Measurements from ENCODE around the gene ARHGAP42. TPM values are rescaled to one million over a fixed set of nuclear protein-coding genes. Genes with fewer than 3 reads are reported as not detected.

ARHGAP42 gene
- total RNA-seq, 2 donors from 2014 or later = 1.6 to 5.1 TPM

GRCh38 chr11:100769617-100770016 is 82.5 kb downstream of the ARHGAP42 start:
- H3K4me1 Mint-ChIP-seq (ENCODE audit: low read depth in 2 of 2) = no peaks in the 10 kb centered on the region
- no peaks in the 10 kb centered on the region for H3K36me3 Mint-ChIP-seq
- ATAC-seq (no peak), DNase-seq (ENCODE audit: low spot score) (no peak)
- no peak overlapping the region for H3K4me3 Mint-ChIP-seq
- H3K27me3 Mint-ChIP-seq = no peaks in the 10 kb centered on the region
- no peak overlapping the region for H3K27ac Mint-ChIP-seq
- no peaks in the 10 kb centered on the region for H3K9me3 Mint-ChIP-seq

GRCh38 chr11:100774132-100774531 is 87.0 kb downstream of the ARHGAP42 start:
- H3K36me3 Mint-ChIP-seq = no peaks in the 10 kb centered on the region
- no peaks in the 10 kb centered on the region for H3K9me3 Mint-ChIP-seq
- no peak overlapping the region for H3K27ac Mint-ChIP-seq
- H3K27me3 Mint-ChIP-seq = no peaks in the 10 kb centered on the region
- peaks cover 0 to 6% of the 10 kb centered on the region in 2 donors for H3K4me1 Mint-ChIP-seq (ENCODE audit: low read depth in 2 of 2)
- no peak overlapping the region for H3K4me3 Mint-ChIP-seq
- no peak for ATAC-seq
- DNase-seq (ENCODE audit: low spot score) = no peak

- Mint-ChIP-seq H3K27ac (no peak overlapping the region), H3K4me1 (ENCODE audit: low read depth in 2 of 2) (peaks cover 0 to 6% of the 10 kb centered on the region in 2 donors), H3K36me3 (no peaks in the 10 kb centered on the region), H3K27me3 (no peaks in the 10 kb centered on the region), H3K9me3 (no peaks in the 10 kb centered on the region), H3K4me3 (no peak overlapping the region)
- DNase-seq (ENCODE audit: low spot score) = no peak
- ATAC-seq = no peak
Measured at GRCh38 chr11:100774859-100775258, 87.8 kb downstream of the ARHGAP42 start.

- no peak for DNase-seq (ENCODE audit: low spot score)
- no peak for ATAC-seq
- Mint-ChIP-seq H3K27ac (no peak overlapping the region), H3K36me3 (no peaks in the 10 kb centered on the region), H3K27me3 (no peaks in the 10 kb centered on the region), H3K4me1 (ENCODE audit: low read depth in 2 of 2) (peaks cover 0 to 6% of the 10 kb centered on the region in 2 donors), H3K9me3 (no peaks in the 10 kb centered on the region), H3K4me3 (no peak overlapping the region)
Measured at GRCh38 chr11:100776212-100776896, 89.3 kb downstream of the ARHGAP42 start.

- no peak for ATAC-seq
- peaks cover 0 to 6% of the 10 kb centered on the region in 2 donors for H3K4me1 Mint-ChIP-seq (ENCODE audit: low read depth in 2 of 2)
- no peak overlapping the region for H3K4me3 Mint-ChIP-seq
- H3K27me3 Mint-ChIP-seq = no peaks in the 10 kb centered on the region
- no peak for DNase-seq (ENCODE audit: low spot score)
- no peaks in the 10 kb centered on the region for H3K36me3 Mint-ChIP-seq
- no peaks in the 10 kb centered on the region for H3K9me3 Mint-ChIP-seq
- H3K27ac Mint-ChIP-seq = no peak overlapping the region
Measured at GRCh38 chr11:100777103-100777502, 90.0 kb downstream of the ARHGAP42 start.

- Mint-ChIP-seq H3K9me3 (no peaks in the 10 kb centered on the region), H3K4me3 (no peak overlapping the region)
- ATAC-seq = no peak
Measured at GRCh38 chr11:100777736-100778135, 90.6 kb downstream of the ARHGAP42 start.

GRCh38 chr11:100778166-100778785 is 91.2 kb downstream of the ARHGAP42 start:
- Mint-ChIP-seq H3K27ac (no peak overlapping the region), H3K9me3 (no peaks in the 10 kb centered on the region), H3K4me3 (no peak overlapping the region), H3K27me3 (no peaks in the 10 kb centered on the region), H3K36me3 (no peaks in the 10 kb centered on the region), H3K4me1 (ENCODE audit: low read depth in 2 of 2) (peaks cover 0 to 6% of the 10 kb centered on the region in 2 donors)
- no peak for ATAC-seq
- no peak for DNase-seq (ENCODE audit: low spot score)

More at GRCh38 chr11:100777736-100778135, 90.6 kb downstream of the ARHGAP42 start:
- H3K27ac Mint-ChIP-seq = no peak overlapping the region
- no peaks in the 10 kb centered on the region for H3K27me3 Mint-ChIP-seq
- no peak for DNase-seq (ENCODE audit: low spot score)
- H3K4me1 Mint-ChIP-seq (ENCODE audit: low read depth in 2 of 2) = peaks cover 0 to 6% of the 10 kb centered on the region in 2 donors
- no peaks in the 10 kb centered on the region for H3K36me3 Mint-ChIP-seq

GRCh38 chr11:100780470-100780869 is 93.4 kb downstream of the ARHGAP42 start:
- no peak for DNase-seq (ENCODE audit: low spot score)
- Mint-ChIP-seq H3K36me3 (no peaks in the 10 kb centered on the region), H3K9me3 (no peaks in the 10 kb centered on the region), H3K27me3 (no peaks in the 10 kb centered on the region), H3K27ac (no peak overlapping the region), H3K4me1 (ENCODE audit: low read depth in 2 of 2) (peaks cover 0 to 6% of the 10 kb centered on the region in 2 donors), H3K4me3 (no peak overlapping the region)
- no peak for ATAC-seq

GRCh38 chr11:100785148-100785983 is 98.3 kb downstream of the ARHGAP42 start:
- Mint-ChIP-seq H3K9me3 (no peaks in the 10 kb centered on the region), H3K4me1 (ENCODE audit: low read depth in 2 of 2) (no peaks in the 10 kb centered on the region), H3K27me3 (no peaks in the 10 kb centered on the region), H3K36me3 (no peaks in the 10 kb centered on the region), H3K4me3 (no peak overlapping the region), H3K27ac (no peak overlapping the region)
- ATAC-seq = no peak
- no peak for DNase-seq (ENCODE audit: low spot score)

- no peak for ATAC-seq
- Mint-ChIP-seq H3K36me3 (no peaks in the 10 kb centered on the region), H3K9me3 (no peaks in the 10 kb centered on the region), H3K4me3 (no peak overlapping the region), H3K27ac (no peak overlapping the region), H3K27me3 (no peaks in the 10 kb centered on the region), H3K4me1 (ENCODE audit: low read depth in 2 of 2) (no peaks in the 10 kb centered on the region)
- no peak for DNase-seq (ENCODE audit: low spot score)
Measured at GRCh38 chr11:100788561-100789295, 101.6 kb downstream of the ARHGAP42 start.

- Mint-ChIP-seq H3K27ac (no peak overlapping the region), H3K36me3 (no peaks in the 10 kb centered on the region), H3K4me1 (ENCODE audit: low read depth in 2 of 2) (no peaks in the 10 kb centered on the region), H3K27me3 (no peaks in the 10 kb centered on the region), H3K4me3 (no peak overlapping the region), H3K9me3 (no peaks in the 10 kb centered on the region)
- ATAC-seq (no peak), DNase-seq (ENCODE audit: low spot score) (no peak)
Measured at GRCh38 chr11:100789500-100789899, 102.4 kb downstream of the ARHGAP42 start.

- no peaks in the 10 kb centered on the region for H3K36me3 Mint-ChIP-seq
- no peaks in the 10 kb centered on the region for H3K4me1 Mint-ChIP-seq (ENCODE audit: low read depth in 2 of 2)
- DNase-seq (ENCODE audit: low spot score) (no peak), ATAC-seq (no peak)
- no peaks in the 10 kb centered on the region for H3K27me3 Mint-ChIP-seq
- H3K27ac Mint-ChIP-seq = no peak overlapping the region
- no peaks in the 10 kb centered on the region for H3K9me3 Mint-ChIP-seq
- H3K4me3 Mint-ChIP-seq = no peak overlapping the region
Measured at GRCh38 chr11:100790073-100790472, 103.0 kb downstream of the ARHGAP42 start.

- no peaks in the 10 kb centered on the region for H3K9me3 Mint-ChIP-seq
Measured at GRCh38 chr11:100791103-100791502, 104.0 kb downstream of the ARHGAP42 start.

More at GRCh38 chr11:100791103-100791502, 104.0 kb downstream of the ARHGAP42 start:
- Mint-ChIP-seq H3K4me3 (no peak overlapping the region), H3K27me3 (no peaks in the 10 kb centered on the region), H3K36me3 (no peaks in the 10 kb centered on the region), H3K4me1 (ENCODE audit: low read depth in 2 of 2) (no peaks in the 10 kb centered on the region), H3K27ac (no peak overlapping the region)
- DNase-seq (ENCODE audit: low spot score) (no peak), ATAC-seq (no peak)

Data from natural killer cell treated with Interleukin-12 subunit alpha and Interleukin-12 subunit beta and Interleukin-15 and Interleukin-18, amount 100 ng/mL, for 72 hours (primary cell).